ENCODE results near the gene SALL4.
A peak's percentile ranks its signal among the peaks of the same experiment; 100 is the strongest.

SALL4 gene

DNA sequence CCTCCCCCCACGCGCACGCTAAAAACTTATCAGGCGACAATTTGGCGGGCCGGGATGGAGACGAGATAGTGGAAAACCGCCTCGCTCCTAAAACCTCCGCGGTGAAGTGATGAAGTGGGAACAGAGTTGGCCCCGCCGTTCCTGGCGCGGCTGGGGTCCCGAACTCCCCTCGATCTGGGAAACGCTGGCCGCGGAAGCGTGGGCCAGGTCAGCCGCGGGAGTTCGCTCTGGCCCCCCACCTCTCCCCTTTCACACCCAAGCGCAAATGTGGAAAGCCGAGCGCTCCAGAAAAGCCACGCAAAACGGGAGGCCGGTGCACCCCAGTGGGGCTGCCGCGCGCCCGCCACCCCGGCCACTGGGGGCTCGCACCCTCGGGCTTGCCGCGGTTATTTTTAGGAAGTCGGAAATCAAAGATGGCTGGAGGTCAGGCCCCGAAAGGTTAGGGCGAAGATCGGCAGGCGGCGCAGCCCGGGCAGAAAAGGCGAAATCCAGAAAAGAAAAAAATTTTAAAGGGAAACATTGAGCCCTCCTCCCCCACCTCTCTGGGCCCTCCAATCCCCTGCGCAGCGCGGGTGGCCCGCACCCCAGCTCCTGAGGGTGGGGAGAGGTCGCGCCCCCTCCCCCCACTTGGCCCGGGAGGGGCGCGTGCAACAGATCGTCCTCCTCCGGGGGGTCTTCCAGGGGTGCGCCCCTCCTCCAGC lies 1.0 kb downstream of the SALL4 start:
- TF ChIP-seq, protein P1, sequence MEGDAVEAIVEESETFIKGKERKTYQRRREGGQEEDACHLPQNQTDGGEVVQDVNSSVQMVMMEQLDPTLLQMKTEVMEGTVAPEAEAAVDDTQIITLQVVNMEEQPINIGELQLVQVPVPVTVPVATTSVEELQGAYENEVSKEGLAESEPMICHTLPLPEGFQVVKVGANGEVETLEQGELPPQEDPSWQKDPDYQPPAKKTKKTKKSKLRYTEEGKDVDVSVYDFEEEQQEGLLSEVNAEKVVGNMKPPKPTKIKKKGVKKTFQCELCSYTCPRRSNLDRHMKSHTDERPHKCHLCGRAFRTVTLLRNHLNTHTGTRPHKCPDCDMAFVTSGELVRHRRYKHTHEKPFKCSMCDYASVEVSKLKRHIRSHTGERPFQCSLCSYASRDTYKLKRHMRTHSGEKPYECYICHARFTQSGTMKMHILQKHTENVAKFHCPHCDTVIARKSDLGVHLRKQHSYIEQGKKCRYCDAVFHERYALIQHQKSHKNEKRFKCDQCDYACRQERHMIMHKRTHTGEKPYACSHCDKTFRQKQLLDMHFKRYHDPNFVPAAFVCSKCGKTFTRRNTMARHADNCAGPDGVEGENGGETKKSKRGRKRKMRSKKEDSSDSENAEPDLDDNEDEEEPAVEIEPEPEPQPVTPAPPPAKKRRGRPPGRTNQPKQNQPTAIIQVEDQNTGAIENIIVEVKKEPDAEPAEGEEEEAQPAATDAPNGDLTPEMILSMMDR (conservative IDR thresholded peaks at IDR 0.05; ENCODE audit: low read length) = no peak
- TF ChIP-seq EZH2phosphoT487 (IDR thresholded peaks at IDR 0.05; ENCODE audit: borderline replicate concordance) = no peak
- Histone ChIP-seq H3K4me1 (ENCODE audit: insufficient read depth, low read length, poor library complexity, severe bottlenecking) (peaks cover 21% of the 10 kb centered on the region), H3K9ac (ENCODE audit: low read depth, low read length, poor library complexity, severe bottlenecking) (no peak overlapping the region), H2AFZ (ENCODE audit: low read length) (no peak overlapping the region), H3F3A (ENCODE audit: low read depth) (no peaks in the 10 kb centered on the region), H3K79me2 (ENCODE audit: insufficient read depth, low read length) (no peaks in the 10 kb centered on the region), H3K9me3 (ENCODE audit: insufficient read depth, low read depth, low read length) (no peaks in the 10 kb centered on the region), H4K20me1 (ENCODE audit: insufficient read depth, low read length, poor library complexity, severe bottlenecking) (no peaks in the 10 kb centered on the region), H3K9me2 (replicated peaks; ENCODE audit: low read depth, low read length) (no peaks in the 10 kb centered on the region), H3K4me3 (ENCODE audit: low read length, poor library complexity, severe bottlenecking) (no peak overlapping the region), H3K27me3 (ENCODE audit: insufficient read depth, low read length, poor library complexity, severe bottlenecking) (no peaks in the 10 kb centered on the region), H3K4me2 (ENCODE audit: low read depth, low read length, poor library complexity, severe bottlenecking) (no peak overlapping the region), H3K36me3 (ENCODE audit: insufficient read depth, low read length) (no peaks in the 10 kb centered on the region)

DNA sequence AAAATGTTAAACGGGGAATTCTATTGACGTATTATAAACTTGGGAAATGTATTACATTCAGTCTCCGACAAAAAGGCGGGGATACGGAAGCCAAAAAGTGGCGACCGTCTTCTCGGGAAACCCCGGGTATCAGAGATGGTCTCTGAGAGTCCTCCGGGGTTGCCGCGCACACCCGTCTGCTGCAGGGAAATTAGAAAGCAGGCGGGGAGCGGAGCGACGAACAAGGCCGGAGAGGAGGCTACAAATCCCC lies 1.5 kb downstream of the SALL4 start:
- Histone ChIP-seq H2AFZ (ENCODE audit: low read length) (no peak overlapping the region), H3K4me1 (ENCODE audit: insufficient read depth, low read length, poor library complexity, severe bottlenecking) (peaks cover 21% of the 10 kb centered on the region), H3F3A (ENCODE audit: low read depth) (no peaks in the 10 kb centered on the region), H3K4me3 (ENCODE audit: low read length, poor library complexity, severe bottlenecking) (no peak overlapping the region), H3K9me2 (replicated peaks; ENCODE audit: low read depth, low read length) (no peaks in the 10 kb centered on the region), H4K20me1 (ENCODE audit: insufficient read depth, low read length, poor library complexity, severe bottlenecking) (no peaks in the 10 kb centered on the region), H3K79me2 (ENCODE audit: insufficient read depth, low read length) (no peaks in the 10 kb centered on the region), H3K9me3 (ENCODE audit: insufficient read depth, low read depth, low read length) (no peaks in the 10 kb centered on the region), H3K9ac (ENCODE audit: low read depth, low read length, poor library complexity, severe bottlenecking) (no peak overlapping the region), H3K27me3 (ENCODE audit: insufficient read depth, low read length, poor library complexity, severe bottlenecking) (no peaks in the 10 kb centered on the region), H3K36me3 (ENCODE audit: insufficient read depth, low read length) (no peaks in the 10 kb centered on the region), H3K4me2 (ENCODE audit: low read depth, low read length, poor library complexity, severe bottlenecking) (no peak overlapping the region)
- no peak for TF ChIP-seq EZH2phosphoT487 (IDR thresholded peaks at IDR 0.05; ENCODE audit: borderline replicate concordance)
- TF ChIP-seq, protein P1 (conservative IDR thresholded peaks at IDR 0.05; ENCODE audit: low read length) = no peak

DNA sequence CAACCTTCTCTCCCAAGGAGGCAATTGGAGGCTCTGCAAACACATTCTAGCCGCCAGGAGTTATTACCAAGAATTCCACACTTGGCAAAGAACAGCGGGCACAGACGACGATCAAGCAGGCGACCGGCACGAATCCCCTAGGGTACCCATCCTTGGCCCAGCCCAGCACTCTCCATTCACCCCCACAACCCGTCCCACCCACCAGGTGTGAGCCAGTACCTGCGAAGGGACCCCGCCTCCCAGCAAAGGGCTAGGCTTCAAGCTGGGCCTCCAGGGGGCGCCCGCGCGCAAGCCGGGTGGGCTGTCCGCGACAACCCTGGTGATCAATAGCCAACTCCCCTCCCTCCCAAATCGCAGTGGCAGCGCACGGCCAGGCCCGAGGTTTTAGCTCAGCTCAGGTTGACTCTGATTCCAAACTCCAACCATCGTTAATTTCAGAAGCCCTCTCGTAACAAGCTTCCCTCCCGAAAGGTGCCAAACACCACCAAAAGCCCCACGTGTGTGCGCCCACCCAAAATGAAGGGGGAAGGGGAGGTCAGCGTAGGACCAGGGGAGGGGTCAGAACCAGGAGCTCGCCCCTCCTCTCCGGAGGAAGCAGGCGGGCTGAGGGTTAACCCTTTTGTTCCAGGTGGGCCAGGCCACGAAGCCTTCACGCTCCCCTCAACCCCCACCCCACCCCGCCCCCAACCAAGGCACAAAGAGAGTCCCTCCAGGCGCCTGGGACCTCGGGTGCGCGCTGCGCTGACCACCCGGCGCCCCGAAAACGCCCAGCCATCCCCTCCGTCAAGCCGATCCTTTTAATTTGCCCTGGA lies 2.1 kb downstream of the SALL4 start:
- Histone ChIP-seq H3K4me1 (ENCODE audit: insufficient read depth, low read length, poor library complexity, severe bottlenecking) (peaks cover 21% of the 10 kb centered on the region), H4K20me1 (ENCODE audit: insufficient read depth, low read length, poor library complexity, severe bottlenecking) (no peaks in the 10 kb centered on the region), H3K9ac (ENCODE audit: low read depth, low read length, poor library complexity, severe bottlenecking) (no peak overlapping the region), H3K9me2 (replicated peaks; ENCODE audit: low read depth, low read length) (no peaks in the 10 kb centered on the region), H3K27me3 (ENCODE audit: insufficient read depth, low read length, poor library complexity, severe bottlenecking) (no peaks in the 10 kb centered on the region), H3K4me3 (ENCODE audit: low read length, poor library complexity, severe bottlenecking) (no peak overlapping the region), H3K36me3 (ENCODE audit: insufficient read depth, low read length) (no peaks in the 10 kb centered on the region), H3K4me2 (ENCODE audit: low read depth, low read length, poor library complexity, severe bottlenecking) (no peak overlapping the region), H3K9me3 (ENCODE audit: insufficient read depth, low read depth, low read length) (no peaks in the 10 kb centered on the region), H2AFZ (ENCODE audit: low read length) (no peak overlapping the region), H3F3A (ENCODE audit: low read depth) (no peaks in the 10 kb centered on the region), H3K79me2 (ENCODE audit: insufficient read depth, low read length) (no peaks in the 10 kb centered on the region)
- TF ChIP-seq, protein P1 (conservative IDR thresholded peaks at IDR 0.05; ENCODE audit: low read length) = peak; percentile 78
- TF ChIP-seq EZH2phosphoT487 (IDR thresholded peaks at IDR 0.05; ENCODE audit: borderline replicate concordance) = no peak
